ENCODE data around the gene TBC1D22B. TPM values are rescaled to one million over a fixed set of nuclear protein-coding genes. Genes with fewer than 3 reads are reported as not detected.

Gene TBC1D22B
- total and polyA plus RNA-seq, 2 donors (not counting 3 experiments of a cell fraction or from before 2014, with no cell fraction given) = 13.1 to 13.6 TPM

DNA sequence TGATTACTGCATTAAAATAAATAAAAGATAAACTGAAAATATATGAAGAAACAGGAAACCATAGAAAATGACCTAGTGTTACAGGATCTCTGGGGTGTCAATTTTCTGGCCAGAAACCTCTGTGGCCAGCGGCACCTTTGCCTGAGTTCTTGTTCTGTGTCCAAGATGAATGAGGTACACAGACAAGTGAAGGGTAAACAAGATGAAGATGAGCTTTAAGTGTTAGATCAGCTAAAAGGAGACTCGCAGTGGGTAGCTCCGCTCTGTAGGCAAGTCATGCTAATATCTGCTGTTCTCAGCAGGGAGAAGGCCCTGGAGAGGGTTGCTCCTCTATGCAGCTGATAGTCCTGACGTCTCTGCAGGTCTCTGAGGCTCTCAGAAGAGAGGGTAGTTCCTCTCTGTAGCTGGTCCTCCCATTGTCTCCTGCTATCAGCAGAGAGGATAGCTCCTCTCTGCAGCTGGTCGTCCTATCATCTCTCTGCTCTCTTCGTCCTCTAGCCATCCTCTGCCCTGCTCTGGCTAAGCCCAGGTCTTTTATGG lies 35.9 kb upstream of the TBC1D22B start:
- intact Hi-C loops (cut with micrococcal nuclease) (loop anchor here (2.0 kb wide), 3 partner anchors 19 to 93 kb away; partner anchors contain the start of gene TMEM217), dilution Hi-C loops (cut with MboI; ENCODE audit: extremely low pct_ligation_motif_present, low sequenced_read_pairs) (no loop called here)
- H4K20me1 ChIP-seq (replicated peaks; ENCODE audit: control insufficient read depth, extremely low read depth, insufficient read depth, low read length) = no peaks in the 10 kb centered on the region
- H3K79me2 ChIP-seq (ENCODE audit: control insufficient read depth, insufficient read depth, low read length) = no peaks in the 10 kb centered on the region
- no peaks in the 10 kb centered on the region for H3K9me3 ChIP-seq (replicated peaks; ENCODE audit: control insufficient read depth, insufficient read depth, low read length)
- DNase-seq (ENCODE audit: low read depth, low spot score) (no peak), FAIRE-seq (no peak)
- POLR2A ChIA-PET = no interaction called here
- no peaks in the 10 kb centered on the region for H3K36me3 ChIP-seq (ENCODE audit: control insufficient read depth in 2 of 2, extremely low read depth in 1 of 2, insufficient read depth in 2 of 2, low read length in 2 of 2)
- no peaks in the 10 kb centered on the region for H3K27me3 ChIP-seq (ENCODE audit: control insufficient read depth in 2 of 2, insufficient read depth in 2 of 2, low read length in 2 of 2)
- peak overlapping the region; percentile 77 for H2AFZ ChIP-seq (ENCODE audit: low read depth, low read length)
- H3K4me1 ChIP-seq (ENCODE audit: control insufficient read depth, extremely low read depth, insufficient read depth, low read length) = peaks cover 7% of the 10 kb centered on the region
- peak overlapping the region; percentile 57 for H3K4me2 ChIP-seq (ENCODE audit: insufficient read depth, low read length)
- no TSS peak for BruUV-seq (replicated peaks)
- CTCF ChIA-PET = interaction anchor here (1.5 to 1.7 kb wide), 2 partner anchors 8 to 192 kb away, joined by 3 to 4 read pairs; no protein-coding TSS in a partner anchor
- H3K4me3 ChIP-seq (replicated peaks in 1 of 3; ENCODE audit: insufficient read depth in 1 of 3, low read depth in 1 of 3, low read length in 3 of 3) = no peak overlapping the region
- no peak overlapping the region for H3K27ac ChIP-seq (ENCODE audit: insufficient read depth, low read depth, low read length)
- H3K9me1 ChIP-seq (replicated peaks; ENCODE audit: control insufficient read depth, extremely low read depth, insufficient read depth, low read length) = no peaks in the 10 kb centered on the region
- H3K9ac ChIP-seq (replicated peaks; ENCODE audit: extremely low read depth, insufficient read depth, low read length) = peak overlapping the region; percentile 8
- no peak for TF ChIP-seq POLR2AphosphoS5 (IDR thresholded peaks at IDR 0.05; ENCODE audit: insufficient read depth, low read depth, low read length)
- TF ChIP-seq, protein P1, sequence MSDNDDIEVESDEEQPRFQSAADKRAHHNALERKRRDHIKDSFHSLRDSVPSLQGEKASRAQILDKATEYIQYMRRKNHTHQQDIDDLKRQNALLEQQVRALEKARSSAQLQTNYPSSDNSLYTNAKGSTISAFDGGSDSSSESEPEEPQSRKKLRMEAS (IDR thresholded peaks at IDR 0.05; ENCODE audit: insufficient read depth, insufficient read length) = no peak
- no peak for TF ChIP-seq POLR2A (IDR thresholded peaks at IDR 0.05; ENCODE audit: low read depth, low read length)
- no peak for TF ChIP-seq JUN (IDR thresholded peaks at IDR 0.05; ENCODE audit: borderline replicate concordance, insufficient read depth, insufficient read length, low read depth)
- no peak for TF ChIP-seq MYC (IDR thresholded peaks at IDR 0.05; ENCODE audit: low read depth, low read length)
- TF ChIP-seq GATA2 (IDR thresholded peaks at IDR 0.05; ENCODE audit: insufficient read depth, insufficient read length, low read depth, low read length) = no peak
- TF ChIP-seq EZH2 (IDR thresholded peaks at IDR 0.05; ENCODE audit: borderline replicate concordance, low read depth, low read length, severe bottlenecking) = no peak
- TF ChIP-seq, protein P2, sequence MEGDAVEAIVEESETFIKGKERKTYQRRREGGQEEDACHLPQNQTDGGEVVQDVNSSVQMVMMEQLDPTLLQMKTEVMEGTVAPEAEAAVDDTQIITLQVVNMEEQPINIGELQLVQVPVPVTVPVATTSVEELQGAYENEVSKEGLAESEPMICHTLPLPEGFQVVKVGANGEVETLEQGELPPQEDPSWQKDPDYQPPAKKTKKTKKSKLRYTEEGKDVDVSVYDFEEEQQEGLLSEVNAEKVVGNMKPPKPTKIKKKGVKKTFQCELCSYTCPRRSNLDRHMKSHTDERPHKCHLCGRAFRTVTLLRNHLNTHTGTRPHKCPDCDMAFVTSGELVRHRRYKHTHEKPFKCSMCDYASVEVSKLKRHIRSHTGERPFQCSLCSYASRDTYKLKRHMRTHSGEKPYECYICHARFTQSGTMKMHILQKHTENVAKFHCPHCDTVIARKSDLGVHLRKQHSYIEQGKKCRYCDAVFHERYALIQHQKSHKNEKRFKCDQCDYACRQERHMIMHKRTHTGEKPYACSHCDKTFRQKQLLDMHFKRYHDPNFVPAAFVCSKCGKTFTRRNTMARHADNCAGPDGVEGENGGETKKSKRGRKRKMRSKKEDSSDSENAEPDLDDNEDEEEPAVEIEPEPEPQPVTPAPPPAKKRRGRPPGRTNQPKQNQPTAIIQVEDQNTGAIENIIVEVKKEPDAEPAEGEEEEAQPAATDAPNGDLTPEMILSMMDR (IDR thresholded peaks at IDR 0.05; ENCODE audit: extremely low read depth in 1 of 2, insufficient read depth in 1 of 2, low read depth in 1 of 2, low read length in 2 of 2) = no peak
- TF ChIP-seq FOS (IDR thresholded peaks at IDR 0.05; ENCODE audit: borderline replicate concordance, insufficient read depth, low read length) = no peak

All from endothelial cell of umbilical vein (primary cell).